Upper lobe of right lung (tissue), 1 donor: ENCODE data around the gene FEZF1. TPM values are rescaled to one million over a fixed set of nuclear protein-coding genes. Genes with fewer than 3 reads are reported as not detected.

ENCODE experiments used
- ATAC-seq: fragments of 200-7000 bp; cut with Tn5 transposase; one replicate; pipeline ENCODE4 v1.9.1; 2020; ENCODE audit warnings: mild to moderate bottlenecking, moderate library complexity
- DNase-seq: peaks from one replicate; pipeline ENCODE4 v3.0.0-alpha.2; 2020
- H3K27ac ChIP-seq: fragments of 200-600 bp; one replicate; pipeline ENCODE4 v1.8.0; 2022
- H3K27me3 ChIP-seq: fragments of 200-600 bp; one replicate; pipeline ENCODE4 v1.8.0; 2022; ENCODE audit warnings: mild to moderate bottlenecking
- H3K36me3 ChIP-seq: fragments of 200-600 bp; one replicate; pipeline ENCODE4 v1.8.0; 2022
- H3K4me1 ChIP-seq: fragments of 200-600 bp; one replicate; pipeline ENCODE4 v1.8.0; 2022
- H3K4me3 ChIP-seq: fragments of 200-600 bp; one replicate; pipeline ENCODE4 v1.8.0; 2022; ENCODE audit warnings: mild to moderate bottlenecking
- H3K9me3 ChIP-seq: fragments of 200-600 bp; one replicate; pipeline ENCODE4 v1.8.0; 2022
- CTCF ChIP-seq: fragments of 200-600 bp; IDR thresholded peaks from one replicate; pipeline ENCODE4 v1.8.0; 2022; ENCODE audit warnings: antibody characterized with exemption
- intact Hi-C: fragments of 100-400 bp; cut with DNase I; formaldehyde crosslinking; loops from one replicate; pipeline ENCODE4 v1.11.0; 2022
- total RNA-seq: library from RNA; stranded (reverse); fragmentation: NEBNext Ultra II Directional; extraction: Animal tissue kit (Norgen Biotek cat#: 25700); gene quantifications from one replicate; pipeline ENCODE4 v1.2.1, GENCODE V29; 2021
- donor health status: DM: no; HTN: yes; CAD: no; lungs with severe emphysema.

FEZF1 gene
- total RNA-seq, 1 donor from 2014 or later, result not detected

- Histone ChIP-seq H3K27ac (no peak overlapping the region), H3K36me3 (no peaks in the 10 kb centered on the region), H3K4me1 (peaks cover 8% of the 10 kb centered on the region), H3K27me3 (peaks cover 58% of the 10 kb centered on the region), H3K4me3 (no peak overlapping the region), H3K9me3 (no peaks in the 10 kb centered on the region)
- TF ChIP-seq CTCF, result no peak
- intact Hi-C loops, result no loop called here
- ATAC-seq (peak; percentile 40), DNase-seq (no peak)
Observed at GRCh38 chr7:122316467-122317388, 12.2 kb upstream of the FEZF1 start.

GRCh38 chr7:122315507-122316466, 11.2 kb upstream of the FEZF1 start:
- no peak for ATAC-seq
- H3K9me3 ChIP-seq, result no peaks in the 10 kb centered on the region
- H3K4me1 ChIP-seq, result peaks cover 10% of the 10 kb centered on the region
- H3K27me3 ChIP-seq, result peaks cover 68% of the 10 kb centered on the region
- no peak overlapping the region for H3K27ac ChIP-seq
- no peak for DNase-seq
- intact Hi-C loops, result no loop called here
- no peak overlapping the region for H3K4me3 ChIP-seq
- TF ChIP-seq CTCF, result no peak
- no peaks in the 10 kb centered on the region for H3K36me3 ChIP-seq

GRCh38 chr7:122314284-122314683, 9.7 kb upstream of the FEZF1 start:
- intact Hi-C loops, result no loop called here
- H3K27me3 ChIP-seq, result peaks cover 83% of the 10 kb centered on the region
- no peak for DNase-seq

GRCh38 chr7:122312789-122313188, 8.2 kb upstream of the FEZF1 start:
- Histone ChIP-seq H3K9me3 (no peaks in the 10 kb centered on the region), H3K27ac (no peak overlapping the region), H3K4me1 (peaks cover 20% of the 10 kb centered on the region), H3K4me3 (no peak overlapping the region), H3K36me3 (no peaks in the 10 kb centered on the region), H3K27me3 (peaks cover 98% of the 10 kb centered on the region)
- no peak for TF ChIP-seq CTCF
- intact Hi-C loops, result no loop called here
- DNase-seq (no peak), ATAC-seq (no peak)

More at GRCh38 chr7:122314284-122314683, 9.7 kb upstream of the FEZF1 start:
- no peaks in the 10 kb centered on the region for H3K9me3 ChIP-seq
- no peaks in the 10 kb centered on the region for H3K36me3 ChIP-seq
- TF ChIP-seq CTCF, result no peak
- no peak overlapping the region for H3K4me3 ChIP-seq
- no peak for ATAC-seq
- H3K27ac ChIP-seq, result no peak overlapping the region
- peaks cover 20% of the 10 kb centered on the region for H3K4me1 ChIP-seq

GRCh38 chr7:122311734-122312450, 7.3 kb upstream of the FEZF1 start:
- intact Hi-C loops, result no loop called here
- no peak for TF ChIP-seq CTCF
- H3K4me3 ChIP-seq, result no peak overlapping the region
- DNase-seq, result no peak
- H3K27ac ChIP-seq, result no peak overlapping the region
- H3K4me1 ChIP-seq, result peaks cover 20% of the 10 kb centered on the region
- H3K27me3 ChIP-seq, result peaks cover 100% of the 10 kb centered on the region
- no peak for ATAC-seq
- H3K9me3 ChIP-seq, result no peaks in the 10 kb centered on the region
- H3K36me3 ChIP-seq, result no peaks in the 10 kb centered on the region
